RPMI8226 (cell line): ENCODE measurements around the gene OR51B4.
"Not testable (repeated sequence)": the region's sequence is repeated elsewhere in the genome, so short reads cannot be mapped to it uniquely, and the experiment has no call there.

Experiments used
- DNase-seq: peaks from one replicate; pipeline ENCODE4 v3.0.0-alpha.2; 2015

OR51B4 gene

GRCh38 chr11:5301846-5302245 lies at the start of gene OR51B4:
TSS of gene OR51B4 (minus strand) at chr11:5301946. CDS start at chr11:5301946, 0 bp downstream.
- no peak for DNase-seq

- no peak for DNase-seq
These were observed 49.5 kb upstream of the OR51B4 start, which contains the start of gene OR51B6 for GRCh38 chr11:5351208-5351607. TSS of gene OR51B6 (plus strand) at chr11:5351508. CDS start at chr11:5351508, 0 bp downstream.

- no peak for DNase-seq
These were observed 47.8 kb upstream of the OR51B4 start for GRCh38 chr11:5349550-5349949.

- no peak for DNase-seq
These were observed 46.9 kb upstream of the OR51B4 start for GRCh38 chr11:5348551-5349194.

GRCh38 chr11:5345831-5346230 lies 44.1 kb upstream of the OR51B4 start:
- DNase-seq = no peak

- DNase-seq = no peak
These were observed 42.0 kb upstream of the OR51B4 start, which contains the start of gene OR51B5 for GRCh38 chr11:5343474-5344335. TSS of gene OR51B5 (minus strand) at chr11:5343524. CDS start at chr11:5343524, 0 bp downstream.

- DNase-seq = no peak
These were observed 38.1 kb upstream of the OR51B4 start for GRCh38 chr11:5339771-5340322.

- not testable (repeated sequence) for DNase-seq
These were observed 35.5 kb upstream of the OR51B4 start for GRCh38 chr11:5337253-5337652.

- DNase-seq = no peak
These were observed 34.6 kb upstream of the OR51B4 start for GRCh38 chr11:5336331-5336730.

- no peak for DNase-seq
These were observed 33.4 kb upstream of the OR51B4 start for GRCh38 chr11:5335170-5335569.

GRCh38 chr11:5324197-5324596 lies 22.5 kb upstream of the OR51B4 start, which contains the start of gene OR51B2:
TSS of gene OR51B2 (minus strand) at chr11:5324297. CDS start at chr11:5324297, 0 bp downstream.
- DNase-seq = no peak

- no peak for DNase-seq
These were observed 15.5 kb upstream of the OR51B4 start for GRCh38 chr11:5317292-5317691.

- DNase-seq = not testable (repeated sequence)
These were observed 11.7 kb upstream of the OR51B4 start for GRCh38 chr11:5313326-5314023.

GRCh38 chr11:5310423-5310822 lies 8.7 kb upstream of the OR51B4 start:
- DNase-seq = no peak

GRCh38 chr11:5307256-5308019 lies 5.7 kb upstream of the OR51B4 start:
- DNase-seq = no peak

- DNase-seq = no peak
These were observed 2.3 kb upstream of the OR51B4 start for GRCh38 chr11:5304046-5304445.

- DNase-seq = no peak
These were observed 1.9 kb upstream of the OR51B4 start for GRCh38 chr11:5303626-5304025.

- no peak for DNase-seq
These were observed 1.5 kb downstream of the OR51B4 start for GRCh38 chr11:5300251-5300650.

GRCh38 chr11:5298451-5298850 lies 3.3 kb downstream of the OR51B4 start:
- no peak for DNase-seq

GRCh38 chr11:5297721-5298323 lies 3.9 kb downstream of the OR51B4 start:
- DNase-seq = no peak

GRCh38 chr11:5294342-5294995 lies 7.3 kb downstream of the OR51B4 start:
- not testable (repeated sequence) for DNase-seq
